Body of pancreas (tissue), 4 donors: ENCODE results near the gene CPNE1. TPM values are rescaled to one million over a fixed set of nuclear protein-coding genes. Genes with fewer than 3 reads are reported as not detected.
A peak's percentile ranks its signal among the peaks of the same experiment; 100 is the strongest.

Experiments
- ATAC-seq: fragments of 150-250 bp; one replicate; pipeline ENCODE4 v1.9.1; 2016
- DNase-seq, 4 donors: peaks; one replicate each; pipeline ENCODE4 v3.0.0-alpha.2; 2019
- H3K27ac ChIP-seq, 4 donors: fragments of 200-600 bp; sonication (generic); 1 replicate in 3 of 4; 2 replicates in 1 of 4; pipeline versions ENCODE4 v1.5.1 to v1.6.1; 2016 to 2019; ENCODE audit warnings: mild to moderate bottlenecking in 1 of 4, mixed read lengths in 1 of 4, moderate library complexity in 1 of 4
- H3K27me3 ChIP-seq, 2 donors: fragments of 200-600 bp; sonication (generic); one replicate each; pipeline ENCODE4 v1.6.0; 2016; ENCODE audit warnings: mild to moderate bottlenecking in 1 of 2
- H3K36me3 ChIP-seq, 2 donors: fragments of 200-600 bp; sonication (generic); replicated peaks in 1 of 2; 2 replicates each; pipeline ENCODE4 v1.5.1; 2016; ENCODE audit warnings: low read depth in 2 of 2; ENCODE audit not compliant: insufficient read depth in 1 of 2
- H3K4me1 ChIP-seq: fragments of 200-600 bp; sonication (generic); one replicate; pipeline ENCODE4 v1.6.0; 2016
- H3K4me3 ChIP-seq, 2 donors: fragments of 200-600 bp; sonication (generic); 1 replicate in 1 of 2; 2 replicates in 1 of 2; pipeline ENCODE4 v1.5.1; 2016 to 2019
- H3K9me3 ChIP-seq, 3 donors: fragments of 200-600 bp; sonication (generic); 1 replicate in 2 of 3; 2 replicates in 1 of 3; pipeline ENCODE4 v1.5.1; 2016
- POLR2A ChIP-seq, 3 donors: fragments of 450-650 bp; IDR thresholded peaks; one replicate each; pipeline ENCODE4 v1.6.1; 2016; ENCODE audit warnings: antibody characterized with exemption in 3 of 3, mild to moderate bottlenecking in 2 of 3
- WGBS, 2 donors: methylation state at CpG; one replicate each; pipeline ENCODE4 v1.1.5; 2017; 5-methylcytosine and 5-hydroxymethylcytosine counted together
- intact Hi-C: fragments of 100-400 bp; cut with DNase I; formaldehyde crosslinking; loops from one replicate; pipeline ENCODE4 v1.15.1; 2023
- total RNA-seq, 2 donors: library from RNA; depleted of rRNA; stranded (reverse); fragments of >200 nt; gene quantifications; one replicate each; pipeline ENCODE4 v1.1.0, GENCODE V29; 2016
- TF ChIP-seq, protein P1 (sequence below), 7 experiments: fragments of 450-650 bp in 4 of 7; fragments of 200-600 bp in 3 of 7; sonication (generic) in 3 of 7; IDR thresholded peaks; one replicate each; pipeline ENCODE4 v1.5.1; 2016 to 2019; ENCODE audit warnings: antibody characterized with exemption in 7 of 7

The CPNE1 gene
- total RNA-seq, 2 donors from 2014 or later, result 87.3 to 93.9 TPM

DNA sequence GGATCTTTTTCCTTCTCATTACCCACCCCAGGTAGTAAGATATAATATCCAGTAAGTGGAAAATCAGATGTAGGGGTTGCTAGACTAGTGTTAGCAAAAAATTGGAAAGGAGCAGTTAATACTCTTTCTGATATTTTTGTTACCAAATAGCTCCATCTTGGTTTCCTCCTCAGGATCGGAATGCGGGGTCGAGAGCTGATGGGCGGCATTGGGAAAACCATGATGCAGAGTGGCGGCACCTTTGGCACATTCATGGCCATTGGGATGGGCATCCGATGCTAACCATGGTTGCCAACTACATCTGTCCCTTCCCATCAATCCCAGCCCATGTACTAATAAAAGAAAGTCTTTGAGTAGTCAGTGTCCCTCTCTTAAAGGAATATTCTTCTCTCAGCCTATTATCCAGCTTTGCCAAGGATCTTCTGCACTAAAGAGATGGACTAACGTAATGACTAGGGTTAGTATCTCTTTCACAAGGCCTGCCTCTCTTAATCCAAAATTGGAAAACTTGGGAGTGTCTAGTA, 36.0 kb upstream of the CPNE1 start:
- no peak for ATAC-seq
- Histone ChIP-seq H3K36me3 (peaks cover 17 to 18% of the 10 kb centered on the region in 2 donors), H3K27me3 (no peaks in the 10 kb centered on the region), H3K27ac (no peak overlapping the region), H3K9me3 (no peaks in the 10 kb centered on the region), H3K4me1 (peaks cover 21% of the 10 kb centered on the region), H3K4me3 (no peak overlapping the region)
- 85 to 92% methylated on average over 7 of the region's 7 CpGs for WGBS, 2 donors
- DNase-seq, result no peak
- TF ChIP-seq, protein P1, sequence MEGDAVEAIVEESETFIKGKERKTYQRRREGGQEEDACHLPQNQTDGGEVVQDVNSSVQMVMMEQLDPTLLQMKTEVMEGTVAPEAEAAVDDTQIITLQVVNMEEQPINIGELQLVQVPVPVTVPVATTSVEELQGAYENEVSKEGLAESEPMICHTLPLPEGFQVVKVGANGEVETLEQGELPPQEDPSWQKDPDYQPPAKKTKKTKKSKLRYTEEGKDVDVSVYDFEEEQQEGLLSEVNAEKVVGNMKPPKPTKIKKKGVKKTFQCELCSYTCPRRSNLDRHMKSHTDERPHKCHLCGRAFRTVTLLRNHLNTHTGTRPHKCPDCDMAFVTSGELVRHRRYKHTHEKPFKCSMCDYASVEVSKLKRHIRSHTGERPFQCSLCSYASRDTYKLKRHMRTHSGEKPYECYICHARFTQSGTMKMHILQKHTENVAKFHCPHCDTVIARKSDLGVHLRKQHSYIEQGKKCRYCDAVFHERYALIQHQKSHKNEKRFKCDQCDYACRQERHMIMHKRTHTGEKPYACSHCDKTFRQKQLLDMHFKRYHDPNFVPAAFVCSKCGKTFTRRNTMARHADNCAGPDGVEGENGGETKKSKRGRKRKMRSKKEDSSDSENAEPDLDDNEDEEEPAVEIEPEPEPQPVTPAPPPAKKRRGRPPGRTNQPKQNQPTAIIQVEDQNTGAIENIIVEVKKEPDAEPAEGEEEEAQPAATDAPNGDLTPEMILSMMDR (IDR thresholded peaks at IDR 0.05), result no peak
- TF ChIP-seq POLR2A (IDR thresholded peaks at IDR 0.05), result no peak
- intact Hi-C loops, result no loop called here

DNA sequence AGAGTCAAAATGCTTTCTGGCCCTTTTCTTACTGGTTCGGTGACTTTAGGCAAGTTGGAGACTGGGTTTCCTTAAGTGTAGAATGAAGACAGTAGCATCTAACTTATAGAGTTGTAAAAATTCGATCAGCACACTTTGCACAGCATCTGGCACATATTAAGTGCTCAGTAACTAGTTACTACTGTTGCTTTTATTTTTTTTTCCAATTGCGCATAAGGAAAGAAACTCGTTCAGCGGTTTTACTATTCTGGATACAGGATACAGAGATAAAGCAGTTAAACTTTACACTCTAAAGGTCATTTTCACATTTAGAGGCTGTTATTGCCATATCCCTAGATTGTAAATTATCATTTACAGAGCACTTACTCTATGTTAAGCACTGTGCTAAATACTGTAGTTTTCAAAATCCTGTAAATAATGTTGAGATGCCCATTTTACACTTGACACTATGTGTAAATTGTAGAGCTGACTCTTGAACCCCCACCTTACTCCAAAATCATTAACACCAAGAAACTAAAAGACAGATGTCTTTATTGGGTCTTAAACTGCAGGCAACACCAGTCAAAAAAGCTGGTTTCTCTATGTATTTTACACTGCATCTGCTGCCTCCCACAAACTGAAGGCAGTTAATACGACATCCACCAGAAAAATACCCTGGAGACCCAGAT, 35.4 kb upstream of the CPNE1 start:
- no peaks in the 10 kb centered on the region for H3K9me3 ChIP-seq
- WGBS, 2 donors, result 11 to 14% methylated on average over 6 of the region's 6 CpGs
- peak; percentile 4 for ATAC-seq
- H3K36me3 ChIP-seq, result peaks cover 11 to 18% of the 10 kb centered on the region in 2 donors
- no peak for TF ChIP-seq POLR2A (IDR thresholded peaks at IDR 0.05)
- TF ChIP-seq, protein P1 (IDR thresholded peaks at IDR 0.05), result no peak
- DNase-seq, result no peak
- H3K27me3 ChIP-seq, result no peaks in the 10 kb centered on the region
- intact Hi-C loops, result loop anchor here (10.0 kb wide), 1 partner anchor 95 kb away; no protein-coding TSS in a partner anchor
- H3K27ac ChIP-seq, result peak overlapping the region in 3 of 4 donors; percentile 64 to 92 (median 89)
- peak overlapping the region; percentile 67 to 88 for H3K4me3 ChIP-seq
- peaks cover 21% of the 10 kb centered on the region for H3K4me1 ChIP-seq

DNA sequence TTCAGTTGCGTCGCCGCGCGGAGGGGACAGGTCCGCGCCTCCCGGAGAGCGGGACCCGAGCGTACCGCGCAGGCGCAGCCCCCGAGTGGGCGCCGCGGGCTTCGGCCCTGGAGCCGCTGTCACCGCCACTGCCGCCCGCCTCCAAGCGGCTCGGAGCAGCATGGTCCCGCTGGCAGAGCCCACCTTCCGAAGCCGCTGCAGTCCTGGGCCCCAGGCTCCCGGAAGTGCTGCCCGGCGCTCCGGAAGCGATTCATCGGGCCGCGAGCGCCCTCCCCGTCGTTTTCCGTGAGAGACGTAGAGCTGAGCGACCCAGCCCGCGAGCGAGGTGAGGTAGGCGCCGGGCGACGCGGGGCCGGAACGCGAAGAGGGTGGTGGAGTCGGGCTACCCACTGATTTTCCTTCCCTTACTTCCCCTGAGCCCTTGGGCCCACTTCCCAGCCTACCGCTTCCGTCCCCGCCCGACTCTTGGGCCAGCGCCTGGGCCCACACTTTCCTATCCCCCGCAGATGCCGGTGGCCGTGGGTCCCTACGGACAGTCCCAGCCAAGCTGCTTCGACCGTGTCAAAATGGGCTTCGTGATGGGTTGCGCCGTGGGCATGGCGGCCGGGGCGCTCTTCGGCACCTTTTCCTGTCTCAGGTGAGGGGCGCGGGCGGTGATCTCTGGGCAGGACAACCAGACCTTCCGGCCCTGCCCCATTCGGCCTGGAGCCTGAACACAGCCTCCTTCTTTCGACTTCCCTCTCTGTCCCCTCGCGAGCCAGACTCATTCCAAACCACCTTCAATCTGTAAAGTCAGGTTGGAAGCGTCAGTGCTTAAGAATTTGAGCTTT, 34.6 kb upstream of the CPNE1 start, which contains the start of the genes NFS1 and ROMO1:
Gene NFS1 (minus strand): TSS at position 226 of the 830 bp plus-strand sequence. CDS start 64 bp downstream, at position 162.
Gene ROMO1 (plus strand): TSS at position 279 of the 830 bp plus-strand sequence. CDS start 228 bp downstream, at position 507.
- TF ChIP-seq POLR2A (IDR thresholded peaks at IDR 0.05), result peak; percentile 35 to 77 (median 72)
- TF ChIP-seq, protein P1 (IDR thresholded peaks at IDR 0.05), result peak in 3 of 7 experiments; percentile 10 to 42 (median 30)
- no peaks in the 10 kb centered on the region for H3K27me3 ChIP-seq
- peaks cover 8 to 11% of the 10 kb centered on the region in 2 donors for H3K36me3 ChIP-seq
- DNase-seq, result peak; percentile 80 to 85 (median 83)
- peak within 1 kb of the TSS; percentile 67 to 88 for H3K4me3 ChIP-seq
- intact Hi-C loops, result loop anchor here (10.0 kb wide), 1 partner anchor 95 kb away; no protein-coding TSS in a partner anchor
- H3K27ac ChIP-seq, result peak within 1 kb of the TSS; percentile 64 to 92 (median 83)
- peaks cover 21% of the 10 kb centered on the region for H3K4me1 ChIP-seq
- WGBS, 2 donors, result 0% methylated on average over 14 to 77 of the region's 81 CpGs
- no peaks in the 10 kb centered on the region for H3K9me3 ChIP-seq
- peak; percentile 90 for ATAC-seq

DNA sequence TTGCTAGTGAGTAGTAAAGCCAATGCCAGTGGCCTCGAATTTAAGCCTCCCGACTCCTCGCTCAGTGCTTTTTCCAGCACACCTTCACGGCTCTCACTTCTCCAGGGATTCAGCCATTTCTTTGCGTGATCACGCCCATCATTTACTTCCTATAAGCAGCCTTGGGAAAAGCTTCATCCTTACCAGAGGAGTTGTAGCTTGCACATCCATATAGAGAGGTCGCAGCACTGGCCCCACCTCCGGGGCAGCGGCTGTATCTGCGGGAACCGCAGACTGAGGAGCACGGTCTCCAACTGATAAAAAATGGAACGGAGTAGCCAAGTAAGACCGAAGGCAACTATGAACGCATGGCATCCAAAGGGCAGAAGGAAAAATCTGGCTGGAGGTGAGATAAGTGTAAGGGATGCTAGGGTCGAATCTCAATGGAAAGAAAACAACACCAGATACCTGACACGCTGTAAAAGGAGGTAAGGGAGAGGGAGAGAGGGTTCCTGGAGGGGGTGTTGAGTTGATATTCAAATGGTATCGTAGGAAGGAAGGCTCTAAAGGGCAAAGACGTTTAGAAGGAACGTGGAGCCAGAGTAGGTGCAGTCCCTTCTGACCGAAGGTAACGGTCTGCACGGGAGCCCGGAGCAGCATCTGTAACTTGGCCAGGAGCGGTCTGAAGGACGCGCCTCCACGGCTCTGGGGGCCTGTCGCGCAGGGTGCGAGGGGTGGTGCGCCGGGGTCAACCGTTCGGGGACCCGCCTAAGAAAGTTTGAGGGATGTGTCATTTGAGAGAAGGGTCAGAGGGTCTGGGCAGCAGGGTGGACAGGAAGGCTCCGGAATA, 33.8 kb upstream of the CPNE1 start:
- WGBS, 2 donors, result 3 to 4% methylated on average over 30 to 37 of the region's 37 CpGs
- H3K27me3 ChIP-seq, result no peaks in the 10 kb centered on the region
- peaks cover 21% of the 10 kb centered on the region for H3K4me1 ChIP-seq
- H3K27ac ChIP-seq, result peak overlapping the region; percentile 64 to 92 (median 83)
- DNase-seq (no peak), ATAC-seq (peak; percentile 34)
- no peaks in the 10 kb centered on the region for H3K9me3 ChIP-seq
- peak overlapping the region; percentile 67 to 88 for H3K4me3 ChIP-seq
- TF ChIP-seq, protein P1 (IDR thresholded peaks at IDR 0.05), result no peak
- TF ChIP-seq POLR2A (IDR thresholded peaks at IDR 0.05), result no peak
- peaks cover under 1 to 2% of the 10 kb centered on the region in 2 donors for H3K36me3 ChIP-seq
- intact Hi-C loops, result loop anchor here (10.0 kb wide), 1 partner anchor 94 kb away; no protein-coding TSS in a partner anchor
